HEK293 (cell line): Measurements from ENCODE around the gene KCTD15.

Source experiments
- KLF9 ChIP-seq: fragments of 450-650 bp; formaldehyde crosslinking; IDR thresholded peaks from 2 replicates; pipeline ENCODE4 v1.5.1; 2016; ENCODE audit warnings: missing biosample characterization, missing genetic modification characterization, low read depth
- MEIS1 ChIP-seq: sonication (generic); formaldehyde crosslinking; IDR thresholded peaks from 2 replicates; pipeline ENCODE4 v1.8.1; 2022; ENCODE audit warnings: missing genetic modification reagents, mild to moderate bottlenecking, borderline replicate concordance
- PRDM1 ChIP-seq: fragments of 450-650 bp; formaldehyde crosslinking; IDR thresholded peaks from 2 replicates; pipeline ENCODE4; 2016; ENCODE audit warnings: missing biosample characterization, missing genetic modification characterization
- SCRT2 ChIP-seq: fragments of 450-650 bp; formaldehyde crosslinking; IDR thresholded peaks from 2 replicates; pipeline ENCODE4 v1.5.1; 2016; ENCODE audit warnings: missing biosample characterization, missing genetic modification characterization
- SP2 ChIP-seq: fragments of 450-650 bp; formaldehyde crosslinking; IDR thresholded peaks from 2 replicates; pipeline ENCODE4 v1.5.1; 2016; ENCODE audit warnings: missing biosample characterization, missing genetic modification characterization
- ZBTB20 ChIP-seq: fragments of 450-650 bp; formaldehyde crosslinking; IDR thresholded peaks from 2 replicates; pipeline ENCODE4 v1.5.1; 2016; ENCODE audit warnings: missing biosample characterization, missing genetic modification characterization
- ZBTB48 ChIP-seq: fragments of 450-650 bp; formaldehyde crosslinking; IDR thresholded peaks from 2 replicates; pipeline ENCODE4 v1.5.1; 2016; ENCODE audit warnings: missing biosample characterization, missing genetic modification characterization
- ZBTB8A ChIP-seq: fragments of 450-650 bp; formaldehyde crosslinking; IDR thresholded peaks from 2 replicates; pipeline ENCODE4 v1.5.1; 2016; ENCODE audit warnings: missing biosample characterization, missing genetic modification characterization
- ZFP37 ChIP-seq: fragments of 450-650 bp; formaldehyde crosslinking; IDR thresholded peaks from 2 replicates; pipeline ENCODE4 v1.5.1; 2016; ENCODE audit warnings: missing biosample characterization, missing genetic modification characterization
- ZFP69B ChIP-seq: fragments of 450-650 bp; formaldehyde crosslinking; IDR thresholded peaks from 2 replicates; pipeline ENCODE4 v1.5.1; 2016; ENCODE audit warnings: missing biosample characterization, missing genetic modification characterization
- ZNF202 ChIP-seq: fragments of 450-650 bp; formaldehyde crosslinking; IDR thresholded peaks from 2 replicates; pipeline ENCODE4 v1.5.1; 2016; ENCODE audit warnings: missing biosample characterization, missing genetic modification characterization, borderline replicate concordance
- ZNF391 ChIP-seq: fragments of 450-650 bp; formaldehyde crosslinking; IDR thresholded peaks from 2 replicates; pipeline ENCODE4 v1.5.1; 2016; ENCODE audit warnings: low read depth, missing biosample characterization, missing genetic modification characterization, borderline replicate concordance
- ZNF501 ChIP-seq: fragments of 450-650 bp; formaldehyde crosslinking; IDR thresholded peaks from 2 replicates; pipeline ENCODE4 v1.5.1; 2016; ENCODE audit warnings: missing biosample characterization, missing genetic modification characterization
- ZNF510 ChIP-seq: fragments of 450-650 bp; formaldehyde crosslinking; IDR thresholded peaks from 2 replicates; pipeline ENCODE4 v1.5.1; 2018; ENCODE audit warnings: mild to moderate bottlenecking, missing genetic modification characterization, missing biosample characterization; ENCODE audit not compliant: insufficient replicate concordance
- ZNF629 ChIP-seq: fragments of 450-650 bp; formaldehyde crosslinking; IDR thresholded peaks from 2 replicates; pipeline ENCODE4 v1.5.1; 2017; ENCODE audit warnings: missing biosample characterization, missing genetic modification characterization
- ZNF785 ChIP-seq: fragments of 450-650 bp; formaldehyde crosslinking; IDR thresholded peaks from 2 replicates; pipeline ENCODE4 v1.5.1; 2016; ENCODE audit warnings: missing biosample characterization, missing genetic modification characterization
- ZNF837 ChIP-seq: fragments of 450-650 bp; formaldehyde crosslinking; IDR thresholded peaks from 2 replicates; pipeline ENCODE4 v1.5.1; 2016; ENCODE audit warnings: missing biosample characterization, missing genetic modification characterization
- ZSCAN16 ChIP-seq: fragments of 450-650 bp; formaldehyde crosslinking; IDR thresholded peaks from 2 replicates; pipeline ENCODE4 v1.5.1; 2016; ENCODE audit warnings: missing biosample characterization, missing genetic modification characterization
- ZSCAN30 ChIP-seq: fragments of 450-650 bp; IDR thresholded peaks from 2 replicates; pipeline ENCODE4 v1.5.1; 2018; ENCODE audit warnings: missing biosample characterization, mild to moderate bottlenecking, missing genetic modification characterization, moderate library complexity
- TF ChIP-seq, protein P1 (sequence below): fragments of 450-650 bp; formaldehyde crosslinking; IDR thresholded peaks from 2 replicates; pipeline ENCODE4 v1.5.1; 2017; ENCODE audit warnings: missing biosample characterization, missing genetic modification characterization
- TF ChIP-seq, protein P2 (sequence below): IDR thresholded peaks from 2 replicates; pipeline ENCODE4 v1.6.1; 2011; ENCODE audit warnings: mild to moderate bottlenecking, low read depth, low read length, borderline replicate concordance
- TF ChIP-seq, protein P3 (sequence below): fragments of 450-650 bp; formaldehyde crosslinking; IDR thresholded peaks from 2 replicates; pipeline ENCODE4 v1.5.1; 2016; ENCODE audit warnings: missing biosample characterization, missing genetic modification characterization
- TF ChIP-seq, protein P4 (sequence below): fragments of 450-650 bp; formaldehyde crosslinking; IDR thresholded peaks from 2 replicates; pipeline ENCODE4 v1.5.1; 2017; ENCODE audit warnings: missing biosample characterization, missing genetic modification characterization
- TF ChIP-seq, protein P5 (sequence below): fragments of 450-650 bp; formaldehyde crosslinking; IDR thresholded peaks from 2 replicates; pipeline ENCODE4 v1.5.1; 2016; ENCODE audit warnings: missing biosample characterization, missing genetic modification characterization
- TF ChIP-seq, protein P6 (sequence below): fragments of 450-650 bp; formaldehyde crosslinking; IDR thresholded peaks from 2 replicates; pipeline ENCODE4 v1.5.1; 2017; ENCODE audit warnings: missing biosample characterization, missing genetic modification characterization
- TF ChIP-seq, protein P7 (sequence below): fragments of 450-650 bp; formaldehyde crosslinking; IDR thresholded peaks from 2 replicates; pipeline ENCODE4 v1.5.1; 2016; ENCODE audit warnings: missing biosample characterization, missing genetic modification characterization

KCTD15 gene

DNA sequence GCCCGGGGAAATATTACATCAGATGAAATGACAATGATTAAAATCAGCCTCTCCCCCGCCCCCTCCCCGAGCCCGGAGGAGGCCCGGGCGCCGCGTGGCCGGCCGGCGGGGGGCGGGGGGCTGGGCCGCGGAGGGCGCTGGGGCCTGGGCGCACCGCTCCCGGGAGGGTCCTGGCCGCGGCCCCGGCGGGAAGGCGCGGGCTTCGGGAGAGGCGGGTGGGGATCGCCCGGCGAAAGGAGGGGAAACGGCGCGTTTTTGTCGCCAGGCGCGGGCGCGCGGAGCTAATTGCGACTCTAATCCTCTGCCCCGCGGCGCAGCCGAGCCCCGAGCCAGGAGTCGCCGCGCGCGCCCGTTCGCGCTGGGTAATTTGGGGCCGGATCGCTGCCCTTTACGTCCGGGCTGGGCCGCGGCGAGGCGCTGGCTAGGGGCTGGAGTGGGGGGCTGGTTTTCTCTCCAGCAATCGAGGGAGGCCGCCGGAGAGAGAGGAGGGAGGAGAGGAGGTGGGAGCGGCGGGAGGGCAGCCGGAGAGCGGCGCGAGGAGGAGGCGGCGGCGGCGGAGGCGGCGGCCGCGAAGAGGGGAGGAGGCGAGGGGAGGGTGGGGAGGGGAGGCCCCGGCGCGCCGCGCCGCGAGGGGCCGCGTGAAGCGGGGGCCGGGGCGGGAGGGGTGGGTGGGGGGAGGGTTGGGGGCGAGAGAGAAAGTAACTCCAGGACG, at the start of gene KCTD15 (continued):
- peak; percentile 83 for TF ChIP-seq ZFP37 (tag by site-specific recombination)
- TF ChIP-seq, protein P1, sequence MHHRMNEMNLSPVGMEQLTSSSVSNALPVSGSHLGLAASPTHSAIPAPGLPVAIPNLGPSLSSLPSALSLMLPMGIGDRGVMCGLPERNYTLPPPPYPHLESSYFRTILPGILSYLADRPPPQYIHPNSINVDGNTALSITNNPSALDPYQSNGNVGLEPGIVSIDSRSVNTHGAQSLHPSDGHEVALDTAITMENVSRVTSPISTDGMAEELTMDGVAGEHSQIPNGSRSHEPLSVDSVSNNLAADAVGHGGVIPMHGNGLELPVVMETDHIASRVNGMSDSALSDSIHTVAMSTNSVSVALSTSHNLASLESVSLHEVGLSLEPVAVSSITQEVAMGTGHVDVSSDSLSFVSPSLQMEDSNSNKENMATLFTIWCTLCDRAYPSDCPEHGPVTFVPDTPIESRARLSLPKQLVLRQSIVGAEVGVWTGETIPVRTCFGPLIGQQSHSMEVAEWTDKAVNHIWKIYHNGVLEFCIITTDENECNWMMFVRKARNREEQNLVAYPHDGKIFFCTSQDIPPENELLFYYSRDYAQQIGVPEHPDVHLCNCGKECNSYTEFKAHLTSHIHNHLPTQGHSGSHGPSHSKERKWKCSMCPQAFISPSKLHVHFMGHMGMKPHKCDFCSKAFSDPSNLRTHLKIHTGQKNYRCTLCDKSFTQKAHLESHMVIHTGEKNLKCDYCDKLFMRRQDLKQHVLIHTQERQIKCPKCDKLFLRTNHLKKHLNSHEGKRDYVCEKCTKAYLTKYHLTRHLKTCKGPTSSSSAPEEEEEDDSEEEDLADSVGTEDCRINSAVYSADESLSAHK (tag by site-specific recombination) = 0 out of 2 replicates have a peak, but pooled peaks have one; percentile 28
- TF ChIP-seq, protein P2, sequence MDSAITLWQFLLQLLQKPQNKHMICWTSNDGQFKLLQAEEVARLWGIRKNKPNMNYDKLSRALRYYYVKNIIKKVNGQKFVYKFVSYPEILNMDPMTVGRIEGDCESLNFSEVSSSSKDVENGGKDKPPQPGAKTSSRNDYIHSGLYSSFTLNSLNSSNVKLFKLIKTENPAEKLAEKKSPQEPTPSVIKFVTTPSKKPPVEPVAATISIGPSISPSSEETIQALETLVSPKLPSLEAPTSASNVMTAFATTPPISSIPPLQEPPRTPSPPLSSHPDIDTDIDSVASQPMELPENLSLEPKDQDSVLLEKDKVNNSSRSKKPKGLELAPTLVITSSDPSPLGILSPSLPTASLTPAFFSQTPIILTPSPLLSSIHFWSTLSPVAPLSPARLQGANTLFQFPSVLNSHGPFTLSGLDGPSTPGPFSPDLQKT = no peak
- TF ChIP-seq, protein P3, sequence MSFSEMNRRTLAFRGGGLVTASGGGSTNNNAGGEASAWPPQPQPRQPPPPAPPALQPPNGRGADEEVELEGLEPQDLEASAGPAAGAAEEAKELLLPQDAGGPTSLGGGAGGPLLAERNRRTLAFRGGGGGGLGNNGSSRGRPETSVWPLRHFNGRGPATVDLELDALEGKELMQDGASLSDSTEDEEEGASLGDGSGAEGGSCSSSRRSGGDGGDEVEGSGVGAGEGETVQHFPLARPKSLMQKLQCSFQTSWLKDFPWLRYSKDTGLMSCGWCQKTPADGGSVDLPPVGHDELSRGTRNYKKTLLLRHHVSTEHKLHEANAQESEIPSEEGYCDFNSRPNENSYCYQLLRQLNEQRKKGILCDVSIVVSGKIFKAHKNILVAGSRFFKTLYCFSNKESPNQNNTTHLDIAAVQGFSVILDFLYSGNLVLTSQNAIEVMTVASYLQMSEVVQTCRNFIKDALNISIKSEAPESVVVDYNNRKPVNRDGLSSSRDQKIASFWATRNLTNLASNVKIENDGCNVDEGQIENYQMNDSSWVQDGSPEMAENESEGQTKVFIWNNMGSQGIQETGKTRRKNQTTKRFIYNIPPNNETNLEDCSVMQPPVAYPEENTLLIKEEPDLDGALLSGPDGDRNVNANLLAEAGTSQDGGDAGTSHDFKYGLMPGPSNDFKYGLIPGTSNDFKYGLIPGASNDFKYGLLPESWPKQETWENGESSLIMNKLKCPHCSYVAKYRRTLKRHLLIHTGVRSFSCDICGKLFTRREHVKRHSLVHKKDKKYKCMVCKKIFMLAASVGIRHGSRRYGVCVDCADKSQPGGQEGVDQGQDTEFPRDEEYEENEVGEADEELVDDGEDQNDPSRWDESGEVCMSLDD (tag by site-specific recombination) = peak; percentile 75; the same call in 1 of the 2 replicates
- TF ChIP-seq ZNF510 (tag by site-specific recombination) = no peak
- TF ChIP-seq SCRT2 (tag by site-specific recombination) = no peak
- no peak for TF ChIP-seq MEIS1 (CRISPR knock-in tag)
- peak; percentile 71; the same call in 1 of the 2 replicates for TF ChIP-seq ZSCAN16 (tag by site-specific recombination)
- TF ChIP-seq PRDM1 (tag by site-specific recombination) = no peak
- peak; percentile 63 for TF ChIP-seq ZBTB20
- TF ChIP-seq, protein P4, sequence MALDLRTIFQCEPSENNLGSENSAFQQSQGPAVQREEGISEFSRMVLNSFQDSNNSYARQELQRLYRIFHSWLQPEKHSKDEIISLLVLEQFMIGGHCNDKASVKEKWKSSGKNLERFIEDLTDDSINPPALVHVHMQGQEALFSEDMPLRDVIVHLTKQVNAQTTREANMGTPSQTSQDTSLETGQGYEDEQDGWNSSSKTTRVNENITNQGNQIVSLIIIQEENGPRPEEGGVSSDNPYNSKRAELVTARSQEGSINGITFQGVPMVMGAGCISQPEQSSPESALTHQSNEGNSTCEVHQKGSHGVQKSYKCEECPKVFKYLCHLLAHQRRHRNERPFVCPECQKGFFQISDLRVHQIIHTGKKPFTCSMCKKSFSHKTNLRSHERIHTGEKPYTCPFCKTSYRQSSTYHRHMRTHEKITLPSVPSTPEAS (tag by site-specific recombination) = peak; percentile 62
- TF ChIP-seq ZNF785 = peak; percentile 21; the same call in 1 of the 2 replicates
- peak; percentile 54; the same call in 1 of the 2 replicates for TF ChIP-seq ZNF391 (tag by site-specific recombination)
- TF ChIP-seq ZNF629 (tag by site-specific recombination) = peak; percentile 5; the same call in 1 of the 2 replicates
- 0 out of 2 replicates have a peak, but pooled peaks have one; percentile 26 for TF ChIP-seq ZSCAN30 (tag by site-specific recombination)
- peak; percentile 80 for TF ChIP-seq ZBTB48 (tag by site-specific recombination)
- TF ChIP-seq KLF9 (tag by site-specific recombination) = peak; percentile 54
- TF ChIP-seq SP2 (tag by site-specific recombination) = peak; percentile 63
- TF ChIP-seq, protein P5, sequence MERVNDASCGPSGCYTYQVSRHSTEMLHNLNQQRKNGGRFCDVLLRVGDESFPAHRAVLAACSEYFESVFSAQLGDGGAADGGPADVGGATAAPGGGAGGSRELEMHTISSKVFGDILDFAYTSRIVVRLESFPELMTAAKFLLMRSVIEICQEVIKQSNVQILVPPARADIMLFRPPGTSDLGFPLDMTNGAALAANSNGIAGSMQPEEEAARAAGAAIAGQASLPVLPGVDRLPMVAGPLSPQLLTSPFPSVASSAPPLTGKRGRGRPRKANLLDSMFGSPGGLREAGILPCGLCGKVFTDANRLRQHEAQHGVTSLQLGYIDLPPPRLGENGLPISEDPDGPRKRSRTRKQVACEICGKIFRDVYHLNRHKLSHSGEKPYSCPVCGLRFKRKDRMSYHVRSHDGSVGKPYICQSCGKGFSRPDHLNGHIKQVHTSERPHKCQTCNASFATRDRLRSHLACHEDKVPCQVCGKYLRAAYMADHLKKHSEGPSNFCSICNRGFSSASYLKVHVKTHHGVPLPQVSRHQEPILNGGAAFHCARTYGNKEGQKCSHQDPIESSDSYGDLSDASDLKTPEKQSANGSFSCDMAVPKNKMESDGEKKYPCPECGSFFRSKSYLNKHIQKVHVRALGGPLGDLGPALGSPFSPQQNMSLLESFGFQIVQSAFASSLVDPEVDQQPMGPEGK (tag by site-specific recombination) = peak; percentile 56
- TF ChIP-seq ZFP69B (tag by site-specific recombination) = peak; percentile 76
- TF ChIP-seq, protein P6, sequence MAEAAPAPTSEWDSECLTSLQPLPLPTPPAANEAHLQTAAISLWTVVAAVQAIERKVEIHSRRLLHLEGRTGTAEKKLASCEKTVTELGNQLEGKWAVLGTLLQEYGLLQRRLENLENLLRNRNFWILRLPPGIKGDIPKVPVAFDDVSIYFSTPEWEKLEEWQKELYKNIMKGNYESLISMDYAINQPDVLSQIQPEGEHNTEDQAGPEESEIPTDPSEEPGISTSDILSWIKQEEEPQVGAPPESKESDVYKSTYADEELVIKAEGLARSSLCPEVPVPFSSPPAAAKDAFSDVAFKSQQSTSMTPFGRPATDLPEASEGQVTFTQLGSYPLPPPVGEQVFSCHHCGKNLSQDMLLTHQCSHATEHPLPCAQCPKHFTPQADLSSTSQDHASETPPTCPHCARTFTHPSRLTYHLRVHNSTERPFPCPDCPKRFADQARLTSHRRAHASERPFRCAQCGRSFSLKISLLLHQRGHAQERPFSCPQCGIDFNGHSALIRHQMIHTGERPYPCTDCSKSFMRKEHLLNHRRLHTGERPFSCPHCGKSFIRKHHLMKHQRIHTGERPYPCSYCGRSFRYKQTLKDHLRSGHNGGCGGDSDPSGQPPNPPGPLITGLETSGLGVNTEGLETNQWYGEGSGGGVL (tag by site-specific recombination) = peak; percentile 100
- TF ChIP-seq ZNF837 (tag by site-specific recombination) = peak; percentile 95; the same call in 1 of the 2 replicates
- no peak for TF ChIP-seq ZNF202
- peak; percentile 76 for TF ChIP-seq ZNF501 (tag by site-specific recombination)
- TF ChIP-seq, protein P7, sequence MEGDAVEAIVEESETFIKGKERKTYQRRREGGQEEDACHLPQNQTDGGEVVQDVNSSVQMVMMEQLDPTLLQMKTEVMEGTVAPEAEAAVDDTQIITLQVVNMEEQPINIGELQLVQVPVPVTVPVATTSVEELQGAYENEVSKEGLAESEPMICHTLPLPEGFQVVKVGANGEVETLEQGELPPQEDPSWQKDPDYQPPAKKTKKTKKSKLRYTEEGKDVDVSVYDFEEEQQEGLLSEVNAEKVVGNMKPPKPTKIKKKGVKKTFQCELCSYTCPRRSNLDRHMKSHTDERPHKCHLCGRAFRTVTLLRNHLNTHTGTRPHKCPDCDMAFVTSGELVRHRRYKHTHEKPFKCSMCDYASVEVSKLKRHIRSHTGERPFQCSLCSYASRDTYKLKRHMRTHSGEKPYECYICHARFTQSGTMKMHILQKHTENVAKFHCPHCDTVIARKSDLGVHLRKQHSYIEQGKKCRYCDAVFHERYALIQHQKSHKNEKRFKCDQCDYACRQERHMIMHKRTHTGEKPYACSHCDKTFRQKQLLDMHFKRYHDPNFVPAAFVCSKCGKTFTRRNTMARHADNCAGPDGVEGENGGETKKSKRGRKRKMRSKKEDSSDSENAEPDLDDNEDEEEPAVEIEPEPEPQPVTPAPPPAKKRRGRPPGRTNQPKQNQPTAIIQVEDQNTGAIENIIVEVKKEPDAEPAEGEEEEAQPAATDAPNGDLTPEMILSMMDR (tag by site-specific recombination) = peak; percentile 54
- TF ChIP-seq ZBTB8A (tag by site-specific recombination) = peak; percentile 94
